Left lung (tissue), 10 donors: ENCODE data around the gene CANT1. TPM values are rescaled to one million over a fixed set of nuclear protein-coding genes. Genes with fewer than 3 reads are reported as not detected.
A peak's percentile ranks its signal among the peaks of the same experiment; 100 is the strongest.

Experiments
- ATAC-seq: fragments of 200-7000 bp; cut with Tn5 transposase; one replicate; pipeline ENCODE4 v1.9.1; 2020; ENCODE audit warnings: moderate library complexity
- DNase-seq, 4 donors: peaks; one replicate each; pipeline ENCODE4 v3.0.0-alpha.2; 2013 to 2020
- H3K27ac ChIP-seq, 2 donors: fragments of 200-600 bp; sonication (generic) in 1 of 2; one replicate each; pipeline versions ENCODE4 v1.5.0 to v1.8.0; 2020 to 2021
- H3K27me3 ChIP-seq, 2 donors: fragments of 200-600 bp; sonication (generic) in 1 of 2; one replicate each; pipeline versions ENCODE4 v1.5.0 to v1.8.0; 2020 to 2021
- H3K36me3 ChIP-seq, 2 donors: fragments of 200-600 bp; sonication (generic) in 1 of 2; one replicate each; pipeline versions ENCODE4 v1.5.0 to v1.8.0; 2020 to 2021
- H3K4me1 ChIP-seq, 2 donors: fragments of 200-600 bp; one replicate each; pipeline ENCODE4 v1.8.0; 2021
- H3K4me3 ChIP-seq, 2 donors: fragments of 200-600 bp; sonication (generic) in 1 of 2; one replicate each; pipeline versions ENCODE4 v1.5.0 to v1.8.0; 2020 to 2021; ENCODE audit warnings: mild to moderate bottlenecking in 1 of 2
- H3K9me3 ChIP-seq, 2 donors: fragments of 200-600 bp; sonication (generic) in 1 of 2; one replicate each; pipeline versions ENCODE4 v1.5.0 to v1.8.0; 2020 to 2021
- CTCF ChIP-seq, 2 donors: fragments of 200-600 bp; sonication (generic) in 1 of 2; IDR thresholded peaks; one replicate each; pipeline versions ENCODE4 v1.5.0 to v1.8.0; 2021; ENCODE audit warnings: antibody characterized with exemption in 2 of 2
- intact Hi-C, 2 donors: fragments of 100-400 bp; cut with DNase I; formaldehyde crosslinking; loops; one replicate each; pipeline versions ENCODE4 v1.11.2 to v1.14.2; 2022
- polyA plus RNA-seq, 6 donors: library from polyadenylated mRNA; unstranded; fragments of 120-200 nt; gene quantifications; one replicate each; pipeline ENCODE4 v1.2.1, GENCODE V29; 2013; ENCODE audit not compliant: insufficient read length in 6 of 6
- total RNA-seq, 2 donors: library from RNA; stranded (reverse); fragmentation: NEBNext Ultra II Directional; extraction: Animal tissue kit (Norgen Biotek cat#: 25700); gene quantifications; one replicate each; pipeline ENCODE4 v1.2.1, GENCODE V29; 2021
- donor health status: DM: no; HTN: yes; CAD: no.
- donor health status: DM: no; HTN: no; CAD: no.

The CANT1 gene
- total and polyA plus RNA-seq, 8 donors, result 37.9 to 69.0 (median 41.2) TPM

DNA sequence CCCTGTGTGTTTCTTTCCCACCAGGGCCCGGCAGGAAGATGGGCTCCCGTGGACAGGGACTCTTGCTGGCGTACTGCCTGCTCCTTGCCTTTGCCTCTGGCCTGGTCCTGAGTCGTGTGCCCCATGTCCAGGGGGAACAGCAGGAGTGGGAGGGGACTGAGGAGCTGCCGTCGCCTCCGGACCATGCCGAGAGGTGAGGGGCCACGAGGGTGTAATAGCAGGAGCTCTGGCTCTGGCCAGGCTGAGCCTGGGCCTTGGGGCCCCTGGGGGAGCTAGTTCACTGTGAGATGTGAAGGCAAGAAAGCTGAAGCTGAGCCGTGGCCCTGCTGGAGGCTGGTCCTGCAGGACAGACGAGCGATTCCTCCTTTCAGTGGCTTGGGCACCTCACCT, 34.4 kb upstream of the CANT1 start:
- Histone ChIP-seq H3K36me3 (no peaks in the 10 kb centered on the region), H3K27ac (no peak overlapping the region), H3K9me3 (no peaks in the 10 kb centered on the region), H3K4me1 (peaks cover 0 to 23% of the 10 kb centered on the region in 2 donors), H3K27me3 (no peaks in the 10 kb centered on the region), H3K4me3 (no peak overlapping the region)
- ATAC-seq (no peak), DNase-seq (peak in 2 of 4 donors; percentile 27 to 61)
- TF ChIP-seq CTCF (IDR thresholded peaks at IDR 0.05), result no peak
- intact Hi-C loops, result no loop called here

- peaks cover 0 to 29% of the 10 kb centered on the region in 2 donors for H3K4me1 ChIP-seq
- H3K36me3 ChIP-seq, result no peaks in the 10 kb centered on the region
- no peak overlapping the region for H3K27ac ChIP-seq
- no peak for TF ChIP-seq CTCF (IDR thresholded peaks at IDR 0.05)
- no peak overlapping the region for H3K4me3 ChIP-seq
- ATAC-seq (no peak), DNase-seq (no peak)
- intact Hi-C loops, result no loop called here
- H3K9me3 ChIP-seq, result no peaks in the 10 kb centered on the region
- no peaks in the 10 kb centered on the region for H3K27me3 ChIP-seq
Measured at GRCh38 chr17:79043191-79043930, 33.8 kb upstream of the CANT1 start.

GRCh38 chr17:79042421-79043190, 33.0 kb upstream of the CANT1 start:
- intact Hi-C loops, result no loop called here
- peaks cover 0 to 31% of the 10 kb centered on the region in 2 donors for H3K4me1 ChIP-seq
- peak; percentile 61 to 92 for TF ChIP-seq CTCF (IDR thresholded peaks at IDR 0.05)
- no peak overlapping the region for H3K27ac ChIP-seq
- no peaks in the 10 kb centered on the region for H3K9me3 ChIP-seq
- ATAC-seq (peak; percentile 70), DNase-seq (peak in 2 of 4 donors; percentile 73 to 94)
- H3K27me3 ChIP-seq, result no peaks in the 10 kb centered on the region
- no peaks in the 10 kb centered on the region for H3K36me3 ChIP-seq
- H3K4me3 ChIP-seq, result no peak overlapping the region

- Histone ChIP-seq H3K9me3 (no peaks in the 10 kb centered on the region), H3K27ac (no peak overlapping the region), H3K4me3 (no peak overlapping the region), H3K4me1 (peaks cover 1 to 36% of the 10 kb centered on the region in 2 donors), H3K36me3 (no peaks in the 10 kb centered on the region), H3K27me3 (no peaks in the 10 kb centered on the region)
- ATAC-seq (no peak), DNase-seq (peak in 1 of 4 donors; percentile 27)
- intact Hi-C loops, result no loop called here
- TF ChIP-seq CTCF (IDR thresholded peaks at IDR 0.05), result no peak
Measured at GRCh38 chr17:79041723-79042420, 32.3 kb upstream of the CANT1 start.
